ENCODE results near the gene SND1. TPM values are rescaled to one million over a fixed set of nuclear protein-coding genes. Genes with fewer than 3 reads are reported as not detected.

Gene SND1
- polyA plus RNA-seq, 3 donors, result 46.5 to 97.3 (median 79.8) TPM

DNA sequence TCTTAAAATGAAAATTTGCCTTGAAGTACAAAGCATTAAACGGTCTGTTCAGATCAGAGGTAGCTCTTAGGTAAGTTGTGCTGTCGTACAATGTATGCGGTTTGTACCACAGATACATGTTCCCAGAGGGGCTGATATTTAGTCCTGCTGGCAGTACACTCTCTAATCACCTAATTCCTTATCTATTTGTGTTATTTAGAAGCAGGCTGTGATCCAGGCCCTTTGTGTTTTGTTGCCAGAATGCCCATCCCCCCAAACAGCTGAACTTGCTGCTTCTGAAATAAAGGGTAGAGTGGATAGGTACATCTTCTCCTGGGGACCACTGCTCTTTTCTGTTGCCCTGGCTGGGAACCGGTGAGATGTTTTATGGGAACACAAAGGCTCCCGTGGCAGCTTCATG, 84.5 kb downstream of the SND1 start:
- H3K9me3 ChIP-seq (replicated peaks in 1 of 2; ENCODE audit: control insufficient read depth in 1 of 2, insufficient read depth in 1 of 2, low read length in 2 of 2), result no peaks in the 10 kb centered on the region
- intact Hi-C loops (cut with micrococcal nuclease), result no loop called here
- H3K4me2 ChIP-seq (replicated peaks; ENCODE audit: extremely low read depth, low read length, poor library complexity, severe bottlenecking), result no peak overlapping the region
- TF ChIP-seq, protein P1, sequence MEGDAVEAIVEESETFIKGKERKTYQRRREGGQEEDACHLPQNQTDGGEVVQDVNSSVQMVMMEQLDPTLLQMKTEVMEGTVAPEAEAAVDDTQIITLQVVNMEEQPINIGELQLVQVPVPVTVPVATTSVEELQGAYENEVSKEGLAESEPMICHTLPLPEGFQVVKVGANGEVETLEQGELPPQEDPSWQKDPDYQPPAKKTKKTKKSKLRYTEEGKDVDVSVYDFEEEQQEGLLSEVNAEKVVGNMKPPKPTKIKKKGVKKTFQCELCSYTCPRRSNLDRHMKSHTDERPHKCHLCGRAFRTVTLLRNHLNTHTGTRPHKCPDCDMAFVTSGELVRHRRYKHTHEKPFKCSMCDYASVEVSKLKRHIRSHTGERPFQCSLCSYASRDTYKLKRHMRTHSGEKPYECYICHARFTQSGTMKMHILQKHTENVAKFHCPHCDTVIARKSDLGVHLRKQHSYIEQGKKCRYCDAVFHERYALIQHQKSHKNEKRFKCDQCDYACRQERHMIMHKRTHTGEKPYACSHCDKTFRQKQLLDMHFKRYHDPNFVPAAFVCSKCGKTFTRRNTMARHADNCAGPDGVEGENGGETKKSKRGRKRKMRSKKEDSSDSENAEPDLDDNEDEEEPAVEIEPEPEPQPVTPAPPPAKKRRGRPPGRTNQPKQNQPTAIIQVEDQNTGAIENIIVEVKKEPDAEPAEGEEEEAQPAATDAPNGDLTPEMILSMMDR (IDR thresholded peaks at IDR 0.05), result no peak
- no peak overlapping the region for H3K4me3 ChIP-seq (replicated peaks in 1 of 3; ENCODE audit: low read depth in 2 of 3, low read length in 3 of 3)
- H3K36me3 ChIP-seq (replicated peaks in 1 of 2; ENCODE audit: control insufficient read depth in 1 of 2, insufficient read depth in 2 of 2, low read length in 2 of 2), result peaks cover 33 to 90% of the 10 kb centered on the region in 2 donors
- H3K79me2 ChIP-seq (ENCODE audit: insufficient read depth, low read length), result peaks cover 46% of the 10 kb centered on the region
- no peak overlapping the region for H3K27ac ChIP-seq (ENCODE audit: low read depth in 1 of 2, low read length in 2 of 2)
- no peaks in the 10 kb centered on the region for H3K27me3 Mint-ChIP-seq (ENCODE audit: low read depth in 3 of 3)
- no peaks in the 10 kb centered on the region for H3K4me1 ChIP-seq (ENCODE audit: control insufficient read depth in 1 of 2, insufficient read depth in 2 of 2, low read length in 2 of 2)
- no peak overlapping the region for H3K27ac Mint-ChIP-seq
- no peak overlapping the region for H3K4me3 Mint-ChIP-seq
- H3K27me3 ChIP-seq (ENCODE audit: control insufficient read depth in 2 of 2, insufficient read depth in 2 of 2, low read length in 2 of 2), result no peaks in the 10 kb centered on the region
- no peaks in the 10 kb centered on the region for H3K9me3 Mint-ChIP-seq
- H3K9ac ChIP-seq (ENCODE audit: insufficient read depth, low read length, poor library complexity, severe bottlenecking), result no peak overlapping the region
- WGBS (ENCODE audit: insufficient coverage), result 80% methylated on average over 2 of the region's 5 CpGs
- peaks cover 51 to 78% of the 10 kb centered on the region in 2 donors for H3K36me3 Mint-ChIP-seq
- DNase-seq, result no peak
- peaks cover 47% of the 10 kb centered on the region for H4K20me1 ChIP-seq (ENCODE audit: insufficient read depth, low read length)
- H2AFZ ChIP-seq (ENCODE audit: insufficient read depth, low read depth, low read length, poor library complexity, severe bottlenecking), result no peak overlapping the region
- H3K4me1 Mint-ChIP-seq, result peaks cover 4% of the 10 kb centered on the region

- intact Hi-C loops (cut with micrococcal nuclease), result no loop called here
- no peak overlapping the region for H3K4me3 ChIP-seq (replicated peaks in 1 of 3; ENCODE audit: low read depth in 2 of 3, low read length in 3 of 3)
- peaks cover 59% of the 10 kb centered on the region for H4K20me1 ChIP-seq (ENCODE audit: insufficient read depth, low read length)
- no peaks in the 10 kb centered on the region for H3K4me1 ChIP-seq (ENCODE audit: control insufficient read depth in 1 of 2, insufficient read depth in 2 of 2, low read length in 2 of 2)
- H3K79me2 ChIP-seq (ENCODE audit: insufficient read depth, low read length), result peaks cover 61% of the 10 kb centered on the region
- peaks cover 39 to 65% of the 10 kb centered on the region in 2 donors for H3K36me3 Mint-ChIP-seq
- peaks cover 21 to 88% of the 10 kb centered on the region in 2 donors for H3K36me3 ChIP-seq (replicated peaks in 1 of 2; ENCODE audit: control insufficient read depth in 1 of 2, insufficient read depth in 2 of 2, low read length in 2 of 2)
- no peak overlapping the region for H3K4me3 Mint-ChIP-seq
- no peaks in the 10 kb centered on the region for H3K9me3 ChIP-seq (replicated peaks in 1 of 2; ENCODE audit: control insufficient read depth in 1 of 2, insufficient read depth in 1 of 2, low read length in 2 of 2)
- H3K4me1 Mint-ChIP-seq, result no peaks in the 10 kb centered on the region
- H3K27ac Mint-ChIP-seq, result peak overlapping the region in 3 of 7 donors; percentile 38 to 60 (median 47)
- no peak overlapping the region for H3K27ac ChIP-seq (ENCODE audit: low read depth in 1 of 2, low read length in 2 of 2)
- H2AFZ ChIP-seq (ENCODE audit: insufficient read depth, low read depth, low read length, poor library complexity, severe bottlenecking), result no peak overlapping the region
- TF ChIP-seq, protein P1 (IDR thresholded peaks at IDR 0.05), result no peak
- WGBS (ENCODE audit: insufficient coverage), result 88% methylated on average over 2 of the region's 2 CpGs
- H3K27me3 ChIP-seq (ENCODE audit: control insufficient read depth in 2 of 2, insufficient read depth in 2 of 2, low read length in 2 of 2), result no peaks in the 10 kb centered on the region
- H3K9me3 Mint-ChIP-seq, result no peaks in the 10 kb centered on the region
- H3K4me2 ChIP-seq (replicated peaks; ENCODE audit: extremely low read depth, low read length, poor library complexity, severe bottlenecking), result no peak overlapping the region
- DNase-seq, result no peak
- no peaks in the 10 kb centered on the region for H3K27me3 Mint-ChIP-seq (ENCODE audit: low read depth in 3 of 3)
- H3K9ac ChIP-seq (ENCODE audit: insufficient read depth, low read length, poor library complexity, severe bottlenecking), result no peak overlapping the region
Observed at GRCh38 chr7:127738859-127739258, 86.9 kb downstream of the SND1 start.

All from CD14-positive monocyte (primary cell).